ENCODE data around the gene DNAJC24. TPM values are rescaled to one million over a fixed set of nuclear protein-coding genes. Genes with fewer than 3 reads are reported as not detected.

DNAJC24 gene
- total RNA-seq, 2 experiments from 2014 or later, result 12.6 to 13.0 TPM

- intact Hi-C loops (cut with micrococcal nuclease), result no loop called here
- Mint-ChIP-seq H3K27ac (no peak overlapping the region), H3K9me3 (peaks cover 5% of the 10 kb centered on the region), H3K4me1 (ENCODE audit: low read depth) (peaks cover 12% of the 10 kb centered on the region), H3K36me3 (ENCODE audit: low read depth) (peaks cover 18% of the 10 kb centered on the region), H3K4me3 (no peak overlapping the region), H3K27me3 (no peaks in the 10 kb centered on the region)
- ChIA-PET CTCF (no interaction called here), POLR2A (no interaction called here)
- TF ChIP-seq, protein P1, sequence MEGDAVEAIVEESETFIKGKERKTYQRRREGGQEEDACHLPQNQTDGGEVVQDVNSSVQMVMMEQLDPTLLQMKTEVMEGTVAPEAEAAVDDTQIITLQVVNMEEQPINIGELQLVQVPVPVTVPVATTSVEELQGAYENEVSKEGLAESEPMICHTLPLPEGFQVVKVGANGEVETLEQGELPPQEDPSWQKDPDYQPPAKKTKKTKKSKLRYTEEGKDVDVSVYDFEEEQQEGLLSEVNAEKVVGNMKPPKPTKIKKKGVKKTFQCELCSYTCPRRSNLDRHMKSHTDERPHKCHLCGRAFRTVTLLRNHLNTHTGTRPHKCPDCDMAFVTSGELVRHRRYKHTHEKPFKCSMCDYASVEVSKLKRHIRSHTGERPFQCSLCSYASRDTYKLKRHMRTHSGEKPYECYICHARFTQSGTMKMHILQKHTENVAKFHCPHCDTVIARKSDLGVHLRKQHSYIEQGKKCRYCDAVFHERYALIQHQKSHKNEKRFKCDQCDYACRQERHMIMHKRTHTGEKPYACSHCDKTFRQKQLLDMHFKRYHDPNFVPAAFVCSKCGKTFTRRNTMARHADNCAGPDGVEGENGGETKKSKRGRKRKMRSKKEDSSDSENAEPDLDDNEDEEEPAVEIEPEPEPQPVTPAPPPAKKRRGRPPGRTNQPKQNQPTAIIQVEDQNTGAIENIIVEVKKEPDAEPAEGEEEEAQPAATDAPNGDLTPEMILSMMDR (IDR thresholded peaks at IDR 0.05), result no peak
- ATAC-seq, result no peak
- no peak for DNase-seq
Measured at GRCh38 chr11:31433851-31434250, 64.2 kb downstream of the DNAJC24 start.

DNA sequence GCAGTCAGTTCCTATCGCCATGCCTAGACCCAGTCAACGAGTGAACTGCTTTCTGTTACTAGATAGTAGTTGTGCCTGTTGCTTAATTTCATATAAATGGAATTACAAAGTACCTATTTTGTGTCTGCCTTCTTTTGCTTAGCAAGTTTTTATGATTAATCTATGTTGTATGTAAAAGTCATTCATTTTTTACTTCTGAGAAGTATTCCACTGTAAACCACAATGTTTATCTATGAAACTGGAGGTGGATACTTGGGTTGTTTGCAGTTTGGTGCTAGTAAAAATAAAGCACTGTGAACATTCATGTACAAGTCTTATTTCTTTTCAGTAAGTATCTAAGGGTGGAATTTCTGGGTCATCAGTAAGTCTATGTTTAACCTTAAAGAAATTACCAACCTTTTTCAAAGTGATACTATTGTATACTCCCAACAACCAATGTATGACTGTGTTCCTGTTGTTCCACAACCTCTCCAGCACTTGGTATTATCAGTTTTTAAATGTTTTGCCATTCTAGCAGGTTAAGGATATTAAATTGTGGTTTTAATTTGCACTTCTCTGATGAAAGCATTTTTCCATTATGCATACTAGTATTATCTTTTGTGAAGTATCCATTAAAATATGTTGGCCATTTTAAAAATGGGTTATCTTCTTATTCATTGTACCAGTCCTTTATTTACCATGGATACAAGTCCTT lies 68.2 kb downstream of the DNAJC24 start:
- H3K4me3 Mint-ChIP-seq, result no peak overlapping the region
- DNase-seq (no peak), ATAC-seq (peak; percentile 27)
- ChIA-PET CTCF (no interaction called here), POLR2A (no interaction called here)
- H3K36me3 Mint-ChIP-seq (ENCODE audit: low read depth), result peaks cover 5% of the 10 kb centered on the region
- H3K27me3 Mint-ChIP-seq, result no peaks in the 10 kb centered on the region
- H3K4me1 Mint-ChIP-seq (ENCODE audit: low read depth), result peaks cover 16% of the 10 kb centered on the region
- intact Hi-C loops (cut with micrococcal nuclease), result no loop called here
- TF ChIP-seq, protein P1 (IDR thresholded peaks at IDR 0.05), result no peak
- no peak overlapping the region for H3K27ac Mint-ChIP-seq
- peaks cover 12% of the 10 kb centered on the region for H3K9me3 Mint-ChIP-seq

DNA sequence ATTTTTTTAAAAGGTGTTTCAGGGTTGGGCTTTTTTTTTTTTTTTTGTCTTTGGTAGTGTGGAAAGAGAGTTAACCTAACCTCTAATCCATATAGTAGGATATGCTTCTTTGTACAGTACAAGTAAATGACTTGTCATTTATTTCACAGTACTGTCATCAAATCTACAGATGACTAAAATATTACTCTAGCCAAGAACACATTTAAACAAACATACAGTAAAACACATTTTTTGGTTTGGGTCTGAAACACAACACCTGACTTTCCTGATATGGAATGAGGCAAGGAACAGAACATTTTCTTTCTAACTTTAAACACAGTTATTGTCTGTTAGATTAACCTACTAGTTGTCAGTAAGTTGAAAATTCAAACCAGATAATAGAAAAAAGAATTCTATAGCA lies 71.6 kb downstream of the DNAJC24 start:
- peaks cover 5% of the 10 kb centered on the region for H3K36me3 Mint-ChIP-seq (ENCODE audit: low read depth)
- ATAC-seq (no peak), DNase-seq (no peak)
- H3K9me3 Mint-ChIP-seq, result peaks cover 12% of the 10 kb centered on the region
- TF ChIP-seq, protein P1 (IDR thresholded peaks at IDR 0.05), result no peak
- peaks cover 16% of the 10 kb centered on the region for H3K4me1 Mint-ChIP-seq (ENCODE audit: low read depth)
- CTCF ChIA-PET, result no interaction called here
- POLR2A ChIA-PET, result no interaction called here
- H3K27ac Mint-ChIP-seq, result no peak overlapping the region
- no peak overlapping the region for H3K4me3 Mint-ChIP-seq
- H3K27me3 Mint-ChIP-seq, result no peaks in the 10 kb centered on the region
- intact Hi-C loops (cut with micrococcal nuclease), result no loop called here

- ATAC-seq (no peak), DNase-seq (no peak)
- TF ChIP-seq, protein P1 (IDR thresholded peaks at IDR 0.05), result no peak
- no peak overlapping the region for H3K4me3 Mint-ChIP-seq
- peaks cover 10% of the 10 kb centered on the region for H3K36me3 Mint-ChIP-seq (ENCODE audit: low read depth)
- no peak overlapping the region for H3K27ac Mint-ChIP-seq
- intact Hi-C loops (cut with micrococcal nuclease), result no loop called here
- H3K4me1 Mint-ChIP-seq (ENCODE audit: low read depth), result peaks cover 16% of the 10 kb centered on the region
- peaks cover 12% of the 10 kb centered on the region for H3K9me3 Mint-ChIP-seq
- ChIA-PET POLR2A (no interaction called here), CTCF (no interaction called here)
- H3K27me3 Mint-ChIP-seq, result no peaks in the 10 kb centered on the region
Measured at GRCh38 chr11:31442086-31442485, 72.4 kb downstream of the DNAJC24 start.

GRCh38 chr11:31443802-31444201 lies 74.1 kb downstream of the DNAJC24 start:
- intact Hi-C loops (cut with micrococcal nuclease), result no loop called here
- DNase-seq (no peak), ATAC-seq (no peak)
- Mint-ChIP-seq H3K36me3 (ENCODE audit: low read depth) (peaks cover 18% of the 10 kb centered on the region), H3K27ac (no peak overlapping the region), H3K27me3 (no peaks in the 10 kb centered on the region), H3K4me3 (no peak overlapping the region), H3K9me3 (peaks cover 7% of the 10 kb centered on the region), H3K4me1 (ENCODE audit: low read depth) (peaks cover 5% of the 10 kb centered on the region)
- ChIA-PET CTCF (no interaction called here), POLR2A (no interaction called here)
- TF ChIP-seq, protein P1 (IDR thresholded peaks at IDR 0.05), result no peak

Data from activated CD8-positive, alpha-beta T cell treated with anti-CD3 and anti-CD28 coated beads for 36 hours (primary cell).